GM12801 (cell line): ENCODE measurements around the gene KCNAB1.

Source experiments
- CTCF ChIP-seq: IDR thresholded peaks from one replicate; pipeline ENCODE4 v1.5.1; 2011; ENCODE audit warnings: control low read depth; ENCODE audit not compliant: insufficient read length; ENCODE audit errors: extremely low read depth

Gene KCNAB1

GRCh38 chr3:156332304-156332703 is 211.9 kb downstream of the KCNAB1 start:
- TF ChIP-seq CTCF = no peak

- TF ChIP-seq CTCF = no peak
Measured at GRCh38 chr3:156334841-156335545, 214.6 kb downstream of the KCNAB1 start.

- no peak for TF ChIP-seq CTCF
Measured at GRCh38 chr3:156339491-156339890, 219.1 kb downstream of the KCNAB1 start.

- no peak for TF ChIP-seq CTCF
Measured at GRCh38 chr3:156341332-156341731, 221.0 kb downstream of the KCNAB1 start.

- no peak for TF ChIP-seq CTCF
Measured at GRCh38 chr3:156341831-156342416, 221.5 kb downstream of the KCNAB1 start.

- TF ChIP-seq CTCF = no peak
Measured at GRCh38 chr3:156344215-156344614, 223.8 kb downstream of the KCNAB1 start.

GRCh38 chr3:156349111-156349510 is 228.7 kb downstream of the KCNAB1 start:
- TF ChIP-seq CTCF = no peak
